Skin epidermis (tissue), 12 donors: Measurements from ENCODE around the gene MYO7A.
A peak's percentile ranks its signal among the peaks of the same experiment; 100 is the strongest.

Experiments
- H3K27ac ChIP-seq, 21 experiments: fragments of 200-600 bp; sonication (generic) in 11 of 21; one replicate each; pipeline ENCODE4 v1.5.0; 2020; ENCODE audit warnings: mild to moderate bottlenecking in 3 of 21, inconsistent platforms in 2 of 21, moderate library complexity in 2 of 21
- H3K4me3 ChIP-seq, 7 experiments: fragments of 200-600 bp; sonication (generic) in 2 of 7; one replicate each; pipeline ENCODE4 v1.5.0; 2020; ENCODE audit warnings: inconsistent platforms in 2 of 7, mild to moderate bottlenecking in 2 of 7, moderate library complexity in 1 of 7

Gene MYO7A

GRCh38 chr11:77231800-77232199 lies 103.8 kb downstream of the MYO7A start:
- H3K27ac ChIP-seq: no peak overlapping the region

GRCh38 chr11:77232242-77232641 lies 104.2 kb downstream of the MYO7A start:
- H3K27ac ChIP-seq: no peak overlapping the region

More at GRCh38 chr11:77231800-77232199, 103.8 kb downstream of the MYO7A start:
- H3K4me3 ChIP-seq: no peak overlapping the region

GRCh38 chr11:77233011-77233410 lies 105.0 kb downstream of the MYO7A start:
- H3K4me3 ChIP-seq: no peak overlapping the region
- H3K27ac ChIP-seq: no peak overlapping the region

More at GRCh38 chr11:77232242-77232641, 104.2 kb downstream of the MYO7A start:
- no peak overlapping the region for H3K4me3 ChIP-seq

- no peak overlapping the region for H3K4me3 ChIP-seq
- H3K27ac ChIP-seq: no peak overlapping the region
Observed at GRCh38 chr11:77236901-77237300, 108.9 kb downstream of the MYO7A start.

GRCh38 chr11:77244277-77245027 lies 116.4 kb downstream of the MYO7A start:
- Histone ChIP-seq H3K4me3 (no peak overlapping the region), H3K27ac (peak overlapping the region in 7 of 21 experiments; percentile 0 to 79 (median 26))

- H3K27ac ChIP-seq: no peak overlapping the region
- no peak overlapping the region for H3K4me3 ChIP-seq
Observed at GRCh38 chr11:77249427-77249826, 121.4 kb downstream of the MYO7A start.

GRCh38 chr11:77250881-77251640 lies 123.0 kb downstream of the MYO7A start:
- no peak overlapping the region for H3K4me3 ChIP-seq

GRCh38 chr11:77252555-77253270 lies 124.7 kb downstream of the MYO7A start:
- H3K27ac ChIP-seq: no peak overlapping the region

More at GRCh38 chr11:77250881-77251640, 123.0 kb downstream of the MYO7A start:
- no peak overlapping the region for H3K27ac ChIP-seq

GRCh38 chr11:77253690-77254089 lies 125.6 kb downstream of the MYO7A start:
- H3K27ac ChIP-seq: no peak overlapping the region
- no peak overlapping the region for H3K4me3 ChIP-seq

More at GRCh38 chr11:77252555-77253270, 124.7 kb downstream of the MYO7A start:
- H3K4me3 ChIP-seq: no peak overlapping the region

- H3K27ac ChIP-seq: no peak overlapping the region
Observed at GRCh38 chr11:77259641-77260040, 131.6 kb downstream of the MYO7A start.

GRCh38 chr11:77262803-77263202 lies 134.8 kb downstream of the MYO7A start:
- Histone ChIP-seq H3K4me3 (no peak overlapping the region), H3K27ac (no peak overlapping the region)

More at GRCh38 chr11:77259641-77260040, 131.6 kb downstream of the MYO7A start:
- no peak overlapping the region for H3K4me3 ChIP-seq
